OCI-LY3 (cell line): Measurements from ENCODE around the gene RBMS3.

ENCODE experiments used
- H2AFZ ChIP-seq: fragments of 200-600, 300-600 bp; shearing (Covaris generic); 2 replicates; pipeline ENCODE4 v1.6.0; 2014; ENCODE audit warnings: antibody characterized with exemption, low read depth, low read length
- H3K27ac ChIP-seq: fragments of 200-600, 300-600 bp; sonication (generic); 2 replicates; pipeline ENCODE4 v1.5.1; 2014; ENCODE audit warnings: mild to moderate bottlenecking, low read length, moderate library complexity, mixed read lengths
- H3K27me3 ChIP-seq: fragments of 200-600, 300-600 bp; sonication (generic); 2 replicates; pipeline ENCODE4 v1.6.1; 2014; ENCODE audit warnings: low read depth, low read length, mixed read lengths
- H3K36me3 ChIP-seq: fragments of 200-600, 300-600 bp; sonication (generic); replicated peaks from 2 replicates; pipeline ENCODE3; 2014; ENCODE audit warnings: low read depth, low read length, mixed read lengths
- H3K4me1 ChIP-seq: fragments of 300-600, 200-600 bp; sonication (generic); 2 replicates; pipeline ENCODE4 v1.6.1; 2014; ENCODE audit warnings: low read length, mixed read lengths
- H3K4me2 ChIP-seq: fragments of 200-600, 300-600 bp; sonication (generic); 2 replicates; pipeline ENCODE4 v1.6.1; 2014; ENCODE audit warnings: low read length, mixed read lengths
- H3K4me3 ChIP-seq: fragments of 300-600, 200-600 bp; sonication (generic); 2 replicates; pipeline ENCODE4 v1.5.1; 2014; ENCODE audit warnings: antibody characterized with exemption, mild to moderate bottlenecking, low read length, moderate library complexity
- H3K79me2 ChIP-seq: fragments of 300-600, 200-600 bp; shearing (Covaris generic); 2 replicates; pipeline ENCODE4 v1.6.1; 2014; ENCODE audit warnings: mild to moderate bottlenecking, low read length, mixed read lengths
- H3K9ac ChIP-seq: fragments of 300-600, 200-600 bp; shearing (Covaris generic); 2 replicates; pipeline ENCODE4 v1.6.0; 2014; ENCODE audit warnings: mild to moderate bottlenecking, low read length, moderate library complexity
- H3K9me3 ChIP-seq: fragments of 200-600, 300-600 bp; shearing (Covaris generic); 2 replicates; pipeline ENCODE4 v1.6.1; 2014; ENCODE audit warnings: low read length, mixed read lengths; ENCODE audit not compliant: insufficient read depth
- H4K20me1 ChIP-seq: fragments of 200-600, 300-600 bp; sonication (generic); 2 replicates; pipeline ENCODE4 v1.6.1; 2016; ENCODE audit warnings: low read length, mixed read lengths; ENCODE audit not compliant: insufficient read depth
- CTCF ChIP-seq: fragments of 200-600, 300-600 bp; sonication (generic); IDR thresholded peaks from 2 replicates; pipeline ENCODE4 v1.5.1; 2014; ENCODE audit warnings: antibody characterized with exemption, low read length, low read depth
- EZH2phosphoT487 ChIP-seq: fragments of 200-600 bp; shearing (Covaris generic); IDR thresholded peaks from 2 replicates; pipeline ENCODE4 v1.6.1; 2018; ENCODE audit warnings: antibody characterized with exemption, mixed run types, low read depth

RBMS3 gene

GRCh38 chr3:29515451-29515850, 234.6 kb downstream of the RBMS3 start:
- no peak for TF ChIP-seq EZH2phosphoT487
- no peak for TF ChIP-seq CTCF

GRCh38 chr3:29516164-29516563, 235.3 kb downstream of the RBMS3 start:
- Histone ChIP-seq H2AFZ (no peak overlapping the region), H3K9me3 (no peaks in the 10 kb centered on the region), H4K20me1 (no peaks in the 10 kb centered on the region), H3K4me3 (no peak overlapping the region), H3K4me1 (peaks cover 29% of the 10 kb centered on the region), H3K36me3 (no peaks in the 10 kb centered on the region), H3K79me2 (no peaks in the 10 kb centered on the region), H3K9ac (no peak overlapping the region), H3K4me2 (no peak overlapping the region), H3K27me3 (peaks cover 15% of the 10 kb centered on the region), H3K27ac (no peak overlapping the region)
- TF ChIP-seq EZH2phosphoT487, result no peak
- no peak for TF ChIP-seq CTCF

More at GRCh38 chr3:29515451-29515850, 234.6 kb downstream of the RBMS3 start:
- no peaks in the 10 kb centered on the region for H3K36me3 ChIP-seq
- no peaks in the 10 kb centered on the region for H3K9me3 ChIP-seq
- H4K20me1 ChIP-seq, result no peaks in the 10 kb centered on the region
- H3K27me3 ChIP-seq, result peaks cover 15% of the 10 kb centered on the region
- no peak overlapping the region for H2AFZ ChIP-seq
- no peak overlapping the region for H3K4me3 ChIP-seq
- no peak overlapping the region for H3K27ac ChIP-seq
- H3K9ac ChIP-seq, result no peak overlapping the region
- H3K4me1 ChIP-seq, result peaks cover 29% of the 10 kb centered on the region
- no peaks in the 10 kb centered on the region for H3K79me2 ChIP-seq
- H3K4me2 ChIP-seq, result peak overlapping the region; percentile 23

GRCh38 chr3:29520764-29521163, 239.9 kb downstream of the RBMS3 start:
- Histone ChIP-seq H3K9me3 (no peaks in the 10 kb centered on the region), H3K36me3 (no peaks in the 10 kb centered on the region), H4K20me1 (no peaks in the 10 kb centered on the region), H2AFZ (no peak overlapping the region), H3K4me1 (peaks cover under 1% of the 10 kb centered on the region; the same call in 1 of the 2 replicates), H3K27me3 (no peaks in the 10 kb centered on the region), H3K79me2 (no peaks in the 10 kb centered on the region), H3K27ac (no peak overlapping the region), H3K4me2 (no peak overlapping the region), H3K4me3 (no peak overlapping the region), H3K9ac (no peak overlapping the region)
- no peak for TF ChIP-seq EZH2phosphoT487
- no peak for TF ChIP-seq CTCF

- Histone ChIP-seq H3K4me2 (no peak overlapping the region), H2AFZ (no peak overlapping the region), H3K9me3 (no peaks in the 10 kb centered on the region), H3K27me3 (no peaks in the 10 kb centered on the region), H3K9ac (no peak overlapping the region), H4K20me1 (no peaks in the 10 kb centered on the region), H3K79me2 (no peaks in the 10 kb centered on the region), H3K36me3 (no peaks in the 10 kb centered on the region), H3K4me3 (no peak overlapping the region), H3K4me1 (no peaks in the 10 kb centered on the region), H3K27ac (no peak overlapping the region)
- TF ChIP-seq CTCF (no peak), EZH2phosphoT487 (no peak)
These were observed 240.4 kb downstream of the RBMS3 start for GRCh38 chr3:29521293-29521692.
